RCC 7860 (cell line): Measurements from ENCODE around the gene FA2H.
"Not testable (repeated sequence)": the region's sequence is repeated elsewhere in the genome, so short reads cannot be mapped to it uniquely, and the experiment has no call there.

ENCODE experiments used
- DNase-seq: peaks from one replicate; pipeline ENCODE4 v3.0.0-alpha.2; 2015; ENCODE audit warnings: low spot score
- FAIRE-seq: peaks from 2 replicates; lab custom pipeline; 2012; peaks lifted over from hg19 to GRCh38; lab: Jason Lieb, UNC

FA2H gene

DNA sequence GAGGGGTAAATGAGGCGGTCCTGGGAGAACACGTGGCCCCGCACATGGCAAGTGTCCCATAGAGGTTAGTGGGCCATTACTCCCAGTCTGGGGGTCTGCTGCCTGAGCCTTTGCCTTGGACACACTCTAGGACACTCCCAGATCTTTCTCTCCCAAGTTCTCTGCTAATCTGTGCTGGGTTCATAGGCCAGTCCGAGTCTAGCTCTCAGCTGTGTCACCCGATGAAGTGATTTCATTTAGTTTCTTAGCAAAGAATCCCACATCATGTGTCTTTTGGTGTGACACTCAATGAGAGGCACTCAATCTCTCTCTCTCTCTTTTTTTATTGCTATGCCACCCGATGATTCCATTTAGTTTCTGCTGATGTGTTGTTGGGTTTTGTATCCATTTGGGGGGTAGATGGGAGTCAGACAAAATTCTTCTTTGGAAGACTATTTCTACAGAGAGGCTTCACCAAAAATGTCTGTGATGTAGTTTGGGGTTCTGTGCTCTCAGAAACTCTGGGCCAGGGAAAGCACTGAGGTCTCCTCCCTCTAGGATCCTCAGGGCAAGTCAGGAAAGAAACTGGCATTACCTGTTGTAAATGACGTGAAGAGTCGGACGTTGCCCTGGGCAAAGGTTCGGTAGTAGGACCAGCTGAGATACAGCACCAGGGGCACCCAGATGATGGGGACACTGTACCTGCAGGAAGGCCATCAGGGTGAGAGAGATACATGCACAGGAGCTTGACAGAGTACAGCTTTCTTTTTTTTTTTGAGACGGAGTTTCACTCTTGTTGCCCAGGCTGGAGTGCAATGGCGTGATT, 48.8 kb downstream of the FA2H start:
- FAIRE-seq (no peak), DNase-seq (no peak)

DNA sequence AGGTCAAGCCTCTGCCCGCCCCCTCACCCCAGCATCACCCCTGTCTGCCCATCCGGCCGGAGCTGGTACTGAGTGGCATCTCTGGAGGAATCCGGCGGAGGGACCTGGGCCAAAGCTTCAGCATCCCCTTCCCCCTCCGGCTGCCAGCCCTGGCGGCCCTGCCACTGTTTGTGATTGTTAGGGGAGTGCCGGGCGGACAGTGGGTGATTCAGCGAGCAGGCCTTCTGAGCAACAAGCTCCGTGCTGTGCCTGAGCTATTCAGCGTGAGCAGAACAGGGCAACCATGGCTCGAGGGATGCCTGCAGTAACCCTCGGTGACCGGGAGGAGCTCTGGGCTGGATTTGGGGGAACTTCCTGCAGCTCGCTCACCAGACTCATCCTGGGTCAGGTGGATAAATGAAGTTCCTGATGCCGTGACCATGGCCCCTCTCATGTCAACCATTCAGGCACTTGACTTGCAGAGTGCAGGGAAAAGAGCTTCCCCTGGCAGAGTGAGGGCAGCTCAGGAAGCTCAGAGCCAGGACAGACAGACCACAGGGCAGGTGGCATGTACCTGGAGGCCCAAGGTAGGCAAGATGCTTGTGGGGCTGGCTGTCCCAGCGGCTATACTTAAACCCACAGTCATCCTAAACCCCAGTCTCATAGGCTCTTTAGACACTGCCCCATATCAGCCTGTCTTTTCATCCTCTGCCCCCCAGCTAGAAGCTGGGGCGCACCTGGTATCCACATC, 49.6 kb downstream of the FA2H start:
- FAIRE-seq (no peak), DNase-seq (peak; percentile 41)

DNA sequence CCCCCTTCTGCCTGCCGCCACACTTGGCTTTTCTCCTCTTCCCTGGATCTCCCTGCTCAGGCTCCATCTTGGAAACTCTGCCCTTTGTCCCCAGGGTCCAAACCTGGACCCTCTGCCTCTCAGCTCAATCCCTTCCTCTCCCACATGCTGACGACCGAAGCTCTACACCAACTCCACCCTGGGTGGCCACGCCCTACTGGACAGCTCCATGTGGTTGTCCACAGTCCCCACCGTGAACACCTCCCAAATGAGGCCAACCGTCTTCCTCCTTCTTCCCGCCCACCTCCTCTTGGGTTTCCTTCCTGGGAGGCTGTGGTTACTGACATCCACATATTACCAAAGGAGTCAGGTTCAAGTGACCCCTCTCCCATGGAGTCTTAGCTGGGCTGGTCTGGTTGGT, 51.4 kb downstream of the FA2H start:
- FAIRE-seq, result no peak
- no peak for DNase-seq

DNA sequence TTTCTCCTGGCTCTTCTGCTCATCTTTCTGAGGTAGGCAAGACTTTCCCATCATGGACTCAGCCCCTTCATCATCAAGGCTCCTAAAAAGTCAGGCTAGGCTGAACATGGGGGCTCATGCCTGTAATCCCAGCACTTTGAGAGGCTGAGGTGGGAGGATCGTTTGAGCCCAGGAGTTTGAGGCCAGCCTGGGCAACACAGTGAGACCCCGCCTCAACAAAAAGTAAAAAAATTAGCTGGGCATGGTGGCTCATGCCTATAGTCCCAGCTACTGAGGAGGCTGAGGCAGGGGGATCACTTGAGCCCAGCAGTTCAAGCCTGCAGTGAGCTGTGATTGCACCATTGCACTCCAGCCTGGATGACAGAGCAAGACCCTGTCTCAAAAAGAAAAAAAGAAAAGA, 52.5 kb downstream of the FA2H start:
- DNase-seq, FAIRE-seq: not testable (repeated sequence)

DNA sequence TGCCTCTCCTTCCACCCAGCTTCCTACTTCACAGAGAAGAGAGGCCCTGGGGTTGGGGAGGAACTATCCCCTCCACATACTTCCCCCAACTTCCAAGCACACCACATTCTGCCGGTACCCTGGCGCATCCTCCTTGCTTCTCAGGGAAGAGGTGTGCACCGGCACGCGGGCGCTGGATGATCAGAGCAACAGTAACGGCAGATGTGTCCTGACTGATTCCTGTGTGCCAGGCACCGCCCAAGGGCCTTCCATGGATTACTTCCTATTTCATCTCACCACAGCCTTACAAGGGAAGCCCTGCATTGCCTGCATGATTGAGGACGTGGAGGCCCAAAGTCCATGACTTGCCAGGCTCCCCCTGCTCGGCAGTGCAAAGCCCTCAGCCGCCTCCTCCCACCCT, 52.9 kb downstream of the FA2H start:
- no peak for DNase-seq

DNA sequence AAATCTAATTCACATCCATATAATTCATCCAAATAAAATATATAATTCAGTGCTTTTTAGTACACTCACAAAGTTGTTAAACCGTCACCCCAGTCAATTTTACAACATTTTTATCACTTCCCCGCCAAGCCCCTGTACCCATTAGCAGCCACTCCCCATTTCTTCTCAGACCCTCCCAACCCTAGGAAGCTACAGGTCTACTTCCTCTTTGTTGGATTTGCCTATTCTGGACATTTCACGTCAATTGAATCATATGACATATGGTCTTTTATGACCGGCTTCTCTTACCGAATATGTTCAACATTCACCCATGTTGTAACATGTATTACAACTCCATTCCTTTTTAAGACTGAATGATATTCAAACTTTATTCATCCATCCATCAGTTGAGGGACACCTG, 54.0 kb downstream of the FA2H start:
- FAIRE-seq, result no peak
- DNase-seq, result no peak

More for the DNA sequence above, 52.9 kb downstream of the FA2H start:
- no peak for FAIRE-seq

DNA sequence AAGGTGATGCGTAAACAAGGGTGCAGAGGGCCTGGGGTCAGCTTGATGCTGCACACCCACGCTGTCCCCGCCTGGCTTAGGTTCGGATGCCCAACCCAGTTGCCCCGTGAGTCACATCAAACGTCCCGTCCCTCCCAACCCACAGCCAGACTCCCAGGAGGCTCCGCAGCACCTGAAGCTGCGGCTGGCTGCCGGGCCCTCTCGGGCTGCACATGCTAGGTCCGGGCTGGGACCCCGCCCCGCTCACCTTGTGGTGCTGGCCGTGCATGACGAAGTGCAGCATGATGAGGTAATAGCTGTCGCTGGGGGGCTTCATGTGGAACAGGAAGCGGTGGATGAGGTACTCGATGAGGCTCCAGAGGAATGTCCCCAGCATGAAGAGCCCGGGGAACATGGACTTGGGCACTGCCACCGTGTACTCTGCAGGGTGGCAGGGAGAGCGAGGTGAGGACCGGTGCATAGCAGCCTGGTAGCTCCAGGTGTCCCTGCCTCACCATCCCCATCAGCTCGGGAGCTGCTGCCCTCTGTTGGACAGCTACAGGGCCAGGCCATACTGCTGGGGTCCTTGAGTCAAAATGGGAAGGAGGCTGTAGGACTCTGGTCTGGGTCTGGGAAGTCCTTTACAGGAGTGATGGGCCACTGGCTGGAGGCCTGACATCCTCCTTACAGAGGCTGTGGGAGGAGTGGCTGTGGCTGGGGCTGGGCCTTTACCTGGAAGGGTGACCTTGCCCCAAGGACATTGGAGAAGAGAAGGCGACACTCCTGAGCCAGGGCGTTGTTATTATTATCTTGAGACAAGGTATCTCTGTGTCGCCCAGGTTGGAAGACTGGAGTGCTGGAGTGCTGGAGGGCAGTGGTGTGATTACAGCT, 55.6 kb downstream of the FA2H start:
- no peak for FAIRE-seq
- DNase-seq, result no peak

DNA sequence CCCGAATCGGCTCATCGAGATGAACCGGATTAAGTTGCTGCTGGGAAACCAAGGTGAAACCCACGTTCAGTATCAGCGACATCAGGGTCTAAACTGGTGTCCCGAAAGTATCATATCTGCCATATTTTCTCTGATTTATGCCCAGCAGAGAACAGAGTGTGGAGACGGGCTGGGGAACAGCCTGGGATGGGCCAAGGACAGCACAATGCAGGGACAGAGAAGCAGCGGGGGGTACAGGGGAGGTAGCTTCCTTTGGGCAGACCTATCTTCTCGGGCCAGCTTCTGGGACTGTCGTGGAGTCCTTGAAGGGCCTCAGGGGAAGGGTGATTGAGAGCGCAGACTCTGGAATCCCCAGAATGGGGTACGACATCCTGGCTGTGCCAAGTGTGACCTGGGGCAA, 56.5 kb downstream of the FA2H start:
- FAIRE-seq (no peak), DNase-seq (no peak)

DNA sequence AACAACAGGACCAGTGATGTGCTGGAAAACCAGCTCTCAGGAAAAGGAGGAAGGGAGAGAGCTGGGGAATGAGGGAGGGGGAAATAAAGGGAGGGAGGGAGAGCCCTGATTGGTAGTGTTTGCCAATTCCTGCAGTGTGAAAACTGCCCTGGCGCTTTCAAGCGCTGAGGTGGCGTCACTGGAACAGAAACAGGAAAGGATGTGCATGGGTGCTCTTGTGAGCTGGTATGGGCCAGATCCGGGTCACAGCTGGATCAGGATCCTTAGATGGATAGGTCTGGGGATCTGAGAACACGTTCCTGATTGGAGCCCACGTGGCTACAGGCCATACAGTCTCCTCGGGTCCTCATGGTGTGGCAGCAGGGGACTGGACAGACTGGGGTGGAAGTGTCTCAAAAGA, 57.3 kb downstream of the FA2H start:
- FAIRE-seq (no peak), DNase-seq (no peak)

DNA sequence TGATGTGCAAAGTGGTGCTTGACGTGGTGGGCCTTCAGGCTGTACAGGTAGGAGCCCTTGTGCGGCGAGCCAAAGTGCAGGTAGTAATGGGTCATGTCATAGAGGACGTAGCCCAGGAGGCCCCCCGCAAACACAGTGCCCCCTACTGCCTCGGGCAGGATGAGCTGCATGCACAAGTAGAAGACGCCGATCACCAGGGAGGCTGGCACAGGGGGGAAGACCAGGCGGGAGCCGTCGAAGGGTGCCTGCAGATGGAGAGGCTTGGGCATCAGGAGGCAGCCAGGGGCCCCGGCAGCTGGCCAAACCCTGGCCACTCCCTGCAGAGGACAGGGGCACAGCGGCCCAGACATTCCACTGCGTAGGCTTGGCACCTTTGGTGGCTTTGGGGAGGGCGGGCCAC, 58.3 kb downstream of the FA2H start:
- no peak for FAIRE-seq
- no peak for DNase-seq

DNA sequence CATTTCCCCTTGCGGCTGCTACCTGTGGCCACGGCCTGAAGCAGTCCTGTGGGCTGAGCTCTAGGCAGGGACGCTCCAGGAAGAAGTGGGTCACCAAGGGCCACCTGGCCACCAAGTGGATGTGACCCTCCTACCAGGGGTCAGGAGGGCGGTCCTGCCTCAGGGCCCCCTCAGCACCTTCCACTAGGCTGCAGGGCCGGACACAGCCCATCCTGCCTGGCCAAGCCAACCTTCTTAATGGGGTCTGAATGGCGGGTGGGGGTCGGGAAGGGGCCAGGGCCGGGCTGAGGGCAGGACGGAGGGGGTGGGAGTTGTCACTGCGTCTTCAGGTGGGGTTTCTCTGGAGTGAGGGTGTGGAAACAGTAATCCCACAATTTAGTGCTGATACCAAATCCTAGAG, 60.7 kb downstream of the FA2H start:
- DNase-seq, result no peak
- no peak for FAIRE-seq

DNA sequence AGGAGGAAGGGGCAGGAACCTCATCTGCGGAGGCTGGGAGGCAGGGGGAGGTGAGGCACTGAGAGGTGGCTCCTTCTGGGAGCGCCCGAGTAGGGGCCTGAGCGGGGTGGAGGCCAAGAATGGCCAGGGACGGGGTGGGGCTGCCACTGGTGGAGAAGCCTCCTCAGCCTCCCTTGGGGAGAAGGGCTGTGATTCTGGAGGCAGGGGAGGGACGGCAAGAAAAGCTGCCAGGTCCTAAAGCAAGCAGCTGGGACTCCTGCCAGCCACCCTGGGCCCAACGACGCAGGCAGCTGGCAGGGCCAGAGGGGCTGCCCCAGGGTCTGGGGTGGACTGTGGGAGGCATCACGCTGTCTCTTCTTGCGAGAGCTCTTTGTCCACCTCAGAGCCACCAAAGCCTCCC, 61.3 kb downstream of the FA2H start:
- DNase-seq (no peak), FAIRE-seq (no peak)

DNA sequence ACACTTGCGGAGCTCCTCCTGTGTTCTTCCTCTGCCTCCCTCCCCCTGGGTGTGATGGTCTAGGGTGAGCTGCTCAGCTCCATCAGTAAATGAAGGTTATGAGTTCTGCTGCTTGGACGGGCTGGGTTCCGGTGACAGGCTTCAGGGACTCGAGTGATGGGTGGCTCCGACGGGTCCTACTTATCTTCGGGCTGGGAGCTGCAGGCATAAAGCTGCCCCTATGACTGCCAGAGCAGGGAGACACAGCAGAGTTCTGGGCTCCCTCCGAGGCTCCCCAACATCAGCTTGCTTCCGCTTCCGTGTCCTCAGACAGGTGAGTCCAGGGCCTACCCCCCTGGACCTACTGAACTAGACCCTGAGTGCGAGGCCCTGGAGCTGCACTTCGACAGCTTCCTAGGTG, 62.7 kb downstream of the FA2H start:
- FAIRE-seq, result no peak

DNA sequence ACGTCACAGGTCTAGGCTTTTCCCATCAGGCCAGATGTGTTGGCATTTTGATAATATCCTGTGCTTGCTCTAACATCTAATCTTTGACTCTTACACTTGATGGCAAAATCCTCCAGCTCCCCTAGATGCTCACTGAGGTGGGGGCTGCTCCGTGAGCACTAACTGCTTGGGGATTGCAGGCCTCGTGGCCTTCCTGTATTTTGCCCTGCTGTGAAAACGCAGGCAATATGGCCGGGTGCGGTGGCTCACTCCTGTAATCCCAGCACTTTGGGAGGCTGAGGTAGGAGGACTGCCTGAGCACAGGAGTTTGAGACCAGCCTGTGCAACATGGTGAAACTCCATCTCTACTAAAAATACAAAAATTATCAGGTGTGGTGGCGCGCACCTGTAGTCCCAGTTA, 64.2 kb downstream of the FA2H start:
- DNase-seq (no peak), FAIRE-seq (no peak)

More for the DNA sequence above, 62.7 kb downstream of the FA2H start:
- DNase-seq, result no peak

DNA sequence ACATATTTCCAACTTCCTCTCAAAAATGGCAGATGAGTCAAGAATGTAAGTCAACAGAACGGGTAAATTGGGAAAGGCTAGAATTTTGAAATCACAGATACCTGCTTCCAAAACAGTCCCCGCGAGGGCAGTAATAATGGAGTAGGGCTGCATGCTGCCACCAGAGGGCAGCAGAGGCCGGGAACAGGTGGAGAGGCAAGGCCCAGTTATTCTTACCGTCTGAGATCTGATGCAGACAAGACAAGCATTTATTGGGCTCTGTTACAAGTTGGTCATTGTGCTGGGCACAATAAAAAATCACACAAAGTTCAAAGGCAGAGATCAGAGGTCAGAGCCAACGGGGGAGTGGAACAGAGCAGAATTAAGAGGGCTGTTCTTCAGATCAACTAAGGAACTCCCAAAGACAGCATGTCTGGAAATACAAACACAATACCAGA, 65.2 kb downstream of the FA2H start:
- DNase-seq (peak; percentile 39), FAIRE-seq (no peak)

DNA sequence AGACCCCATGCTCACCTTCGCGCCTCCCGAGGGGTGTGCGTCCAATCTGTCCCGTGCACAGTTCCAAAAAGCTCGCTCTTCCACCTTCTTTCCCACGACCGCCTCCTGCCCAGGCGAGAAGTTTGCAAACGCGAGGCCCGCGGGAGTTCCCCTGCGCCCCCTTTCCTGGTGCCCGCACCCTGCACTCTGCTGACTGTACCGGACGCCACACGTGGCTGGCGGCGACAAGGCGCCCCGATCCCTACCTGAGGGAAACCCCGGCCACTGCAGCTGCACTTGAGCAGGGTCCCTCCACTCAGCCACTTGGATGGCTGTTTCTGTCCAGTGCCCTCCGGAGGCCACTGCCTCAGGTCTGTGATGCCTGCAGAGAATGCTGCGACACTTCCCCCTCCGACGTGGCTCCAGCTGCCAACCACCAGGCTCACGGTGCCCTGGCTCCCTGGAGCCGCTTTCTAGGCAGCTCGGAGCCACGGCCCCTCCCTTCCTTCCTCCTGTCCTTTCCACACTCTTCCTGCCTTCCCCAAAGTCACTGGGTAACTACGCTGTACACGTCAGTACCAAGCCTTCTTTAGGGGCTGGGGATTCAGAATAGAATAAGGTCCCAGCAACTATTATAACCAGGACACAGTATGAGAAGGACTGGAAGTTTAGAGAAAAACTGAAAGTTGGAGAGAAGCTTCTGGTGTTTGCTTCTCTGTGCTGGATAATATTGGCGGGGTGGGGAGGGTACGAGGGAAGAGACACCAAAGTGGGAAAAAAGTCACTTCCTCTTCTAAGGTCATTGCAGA, 74.0 kb downstream of the FA2H start, which contains the start of gene MLKL:
Gene MLKL (minus strand): TSS at position 425 of the 788 bp plus-strand sequence. CDS start 5,105 bp downstream, outside the sequence.
- DNase-seq, result peak; percentile 71
- FAIRE-seq, result no peak

DNA sequence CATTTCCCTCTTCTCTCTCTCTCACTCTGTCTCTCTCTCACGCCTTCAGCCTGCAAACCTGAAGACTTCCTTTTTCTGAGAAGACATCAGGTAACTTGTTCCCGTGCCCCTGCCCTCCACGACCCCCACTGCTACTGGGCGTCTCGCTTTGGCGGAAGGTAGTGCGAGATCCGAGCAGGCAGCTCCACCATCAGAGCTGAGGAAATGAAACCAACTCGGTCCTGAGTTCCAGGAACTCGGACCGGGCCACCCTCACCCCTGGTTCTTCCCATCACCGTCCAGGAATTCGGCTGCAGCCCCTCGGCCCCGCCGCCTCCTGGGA, 74.5 kb downstream of the FA2H start:
- DNase-seq (peak; percentile 11), FAIRE-seq (no peak)

DNA sequence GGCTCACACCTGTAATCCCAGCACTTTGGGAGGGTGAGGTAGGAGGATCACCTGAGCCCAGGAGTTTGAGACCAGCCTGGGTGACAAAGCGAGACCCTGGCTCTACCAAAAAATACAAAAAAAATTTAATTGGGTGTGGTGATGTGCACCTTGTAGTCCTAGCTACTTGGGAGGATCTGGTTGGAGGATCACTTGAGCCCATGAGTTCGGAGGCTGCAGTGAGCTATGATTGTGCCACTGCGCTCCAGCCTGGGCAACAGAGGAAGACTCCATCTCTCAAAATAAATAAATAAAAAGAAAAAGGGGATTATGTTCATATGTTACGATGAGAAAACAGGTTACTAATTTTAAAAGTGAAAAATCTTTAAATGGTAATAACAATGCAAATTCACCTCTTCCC, 75.0 kb downstream of the FA2H start:
- FAIRE-seq (no peak), DNase-seq (no peak)

DNA sequence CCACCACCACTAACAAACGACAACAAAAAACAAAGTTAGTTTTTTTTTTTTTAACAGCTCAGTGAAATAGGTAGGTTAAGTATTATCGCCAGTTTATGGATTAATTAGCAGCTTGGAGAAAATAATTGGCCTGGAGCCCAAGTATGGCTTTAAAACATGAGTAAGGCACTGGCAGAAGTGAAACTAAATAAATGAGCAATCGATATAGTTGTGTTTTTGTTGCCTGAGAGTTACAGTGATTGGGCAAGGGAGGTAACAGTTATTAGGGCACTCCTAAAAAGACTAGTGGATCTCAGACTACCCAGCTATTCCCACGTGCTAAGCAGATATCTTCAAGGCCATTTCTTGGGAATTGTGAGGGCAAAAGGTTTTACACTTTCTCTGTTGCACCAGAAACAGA, 76.4 kb downstream of the FA2H start:
- no peak for FAIRE-seq

More for the DNA sequence above, 76.4 kb downstream of the FA2H start:
- DNase-seq, result no peak
